NCI-H2171 (cell line): ENCODE results near the gene ADGRG3.
"Not testable (repeated sequence)": the region's sequence is repeated elsewhere in the genome, so short reads cannot be mapped to it uniquely, and the experiment has no call there.

Experiments
- DNase-seq: peaks from one replicate; lab custom pipeline; 2025; lab: John Stamatoyannopoulos, UW

The ADGRG3 gene

GRCh38 chr16:57663917-57664661 lies 4.0 kb upstream of the ADGRG3 start:
- DNase-seq, result no peak

DNA sequence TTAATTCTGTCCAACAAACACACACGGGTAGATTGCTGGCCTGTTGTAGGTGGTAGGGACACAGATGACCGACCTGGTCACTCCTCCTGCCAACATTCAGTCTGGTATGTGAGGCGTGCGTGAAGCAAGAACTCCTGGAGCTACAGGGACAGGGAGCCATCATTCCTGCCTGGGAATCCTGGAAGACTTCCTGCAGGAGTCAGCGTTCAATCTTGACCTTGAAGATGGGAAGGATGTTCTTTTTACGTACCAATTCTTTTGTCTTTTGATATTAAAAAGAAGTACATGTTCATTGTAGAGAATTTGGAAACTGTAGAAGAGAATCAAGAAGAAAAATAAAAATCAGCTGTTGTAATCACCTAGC lies 3.5 kb upstream of the ADGRG3 start:
- DNase-seq, result no peak

- DNase-seq, result no peak
Measured at GRCh38 chr16:57665541-57665940, 2.6 kb upstream of the ADGRG3 start.

- no peak for DNase-seq
Measured at GRCh38 chr16:57666353-57667047, 1.6 kb upstream of the ADGRG3 start.

GRCh38 chr16:57667048-57667525 lies 1.0 kb upstream of the ADGRG3 start:
- no peak for DNase-seq

DNA sequence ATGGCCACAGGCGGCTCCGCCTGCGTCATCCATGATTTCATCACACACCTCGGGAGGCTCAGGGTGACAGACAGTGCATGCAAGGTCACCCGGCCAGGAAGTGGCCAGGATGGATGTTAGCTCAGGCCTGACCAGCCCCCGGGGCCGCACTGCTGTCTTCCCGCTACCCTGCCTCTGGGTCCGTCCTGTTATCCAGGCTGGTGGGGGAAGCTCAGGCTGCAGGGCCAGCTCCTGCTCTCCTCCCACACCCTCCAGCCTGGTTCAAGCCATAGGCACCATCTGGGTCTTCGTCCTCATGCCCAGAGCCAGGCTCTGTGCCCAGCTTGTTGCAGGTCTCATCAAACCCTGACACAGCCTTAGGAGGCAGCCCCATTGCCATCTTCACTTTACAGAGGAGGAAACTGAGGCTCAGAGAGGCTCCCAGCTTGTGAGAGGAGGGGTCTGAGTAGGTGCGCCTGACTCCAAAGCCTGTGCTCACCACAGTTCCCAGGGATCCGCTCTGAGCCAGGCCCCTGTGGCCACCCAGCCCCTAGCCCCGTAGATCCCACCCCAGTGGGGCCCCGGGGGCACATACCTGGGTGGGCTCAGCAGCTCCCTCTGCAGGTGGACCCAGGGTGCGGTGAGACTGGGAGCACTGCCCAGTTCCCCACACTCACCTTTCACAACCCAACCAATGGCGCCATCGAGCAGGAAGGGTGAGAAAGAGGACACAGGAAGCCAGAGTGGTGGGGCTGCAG lies 412 bp upstream of the ADGRG3 start:
- DNase-seq, result no peak

DNA sequence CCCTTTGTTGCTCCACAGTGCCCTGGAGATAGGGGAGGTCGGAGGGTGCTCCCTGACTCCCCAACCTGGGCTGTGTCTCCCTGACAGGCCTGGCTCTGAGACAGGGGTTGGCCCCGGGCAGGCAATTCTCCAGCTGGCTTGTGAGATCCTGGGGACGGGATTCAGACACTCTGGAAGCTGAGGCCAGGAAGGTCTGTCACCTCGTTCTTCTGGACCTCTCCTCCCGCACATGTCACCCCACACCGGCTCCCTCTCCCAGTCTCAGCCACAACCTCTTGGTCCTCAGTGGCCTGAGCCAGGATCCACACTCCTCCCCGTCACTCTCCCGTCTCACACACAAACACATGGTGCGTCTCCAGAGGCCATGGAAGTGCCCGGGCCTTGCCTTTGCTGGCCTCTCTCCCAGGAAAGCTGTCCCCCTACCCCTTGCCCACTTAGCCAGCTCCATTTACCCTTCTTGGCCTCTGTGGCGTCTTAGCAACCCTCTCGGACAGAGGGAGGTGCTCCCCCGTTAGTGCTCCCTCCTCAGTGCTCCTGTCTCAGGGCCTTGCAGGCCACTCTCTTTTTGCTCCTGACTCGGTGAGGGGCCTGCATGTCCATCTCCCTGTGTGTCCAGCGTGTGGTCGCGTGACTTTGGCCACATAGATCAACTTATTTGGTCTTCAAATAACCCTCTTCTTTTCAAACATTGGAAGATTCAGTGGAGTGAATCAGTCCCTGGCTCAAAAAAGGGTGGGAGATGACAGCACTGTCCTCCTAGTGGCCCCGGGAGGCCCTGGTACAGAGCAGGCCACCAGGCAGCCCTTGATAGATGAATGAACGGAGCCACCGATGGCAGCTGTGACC lies 747 bp downstream of the ADGRG3 start:
- DNase-seq, result no peak

DNA sequence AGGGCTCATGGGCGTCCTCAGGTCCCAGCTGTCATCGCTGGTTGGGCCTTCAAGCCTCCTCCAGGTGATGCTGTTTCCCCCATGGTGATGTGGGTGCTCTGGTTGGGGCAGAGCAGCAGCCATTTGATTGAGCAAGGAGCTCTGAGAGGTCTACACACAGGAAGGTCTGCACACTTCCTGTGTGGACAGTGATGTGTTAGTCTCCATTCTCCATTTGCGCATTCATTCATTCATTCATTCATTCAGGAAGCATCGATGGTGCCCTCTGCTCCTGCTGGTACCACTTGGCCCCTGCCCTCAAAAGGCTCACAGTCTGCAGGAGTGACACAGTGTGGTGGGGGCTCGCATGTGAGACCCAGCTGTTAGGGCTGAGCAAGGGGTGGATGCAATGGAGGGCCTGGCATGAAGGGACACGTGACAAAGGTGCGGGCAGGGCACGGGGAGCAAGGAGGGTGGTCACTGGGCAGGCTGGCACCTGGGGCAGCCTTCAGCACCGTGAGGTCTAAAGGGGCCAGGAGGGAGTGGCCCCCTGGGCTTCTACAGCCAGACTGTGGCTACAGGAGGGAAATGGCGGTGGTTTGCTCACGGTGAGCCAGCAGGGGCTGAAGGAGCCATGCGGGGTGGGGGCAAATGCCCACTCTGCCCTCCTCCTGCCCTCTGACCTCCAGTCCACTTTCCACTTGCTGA lies 1.5 kb downstream of the ADGRG3 start:
- no peak for DNase-seq

- no peak for DNase-seq
Measured at GRCh38 chr16:57670196-57670595, 2.1 kb downstream of the ADGRG3 start.

GRCh38 chr16:57671451-57671850 lies 3.3 kb downstream of the ADGRG3 start:
- DNase-seq, result not testable (repeated sequence)

- no peak for DNase-seq
Measured at GRCh38 chr16:57672416-57672815, 4.3 kb downstream of the ADGRG3 start.

DNA sequence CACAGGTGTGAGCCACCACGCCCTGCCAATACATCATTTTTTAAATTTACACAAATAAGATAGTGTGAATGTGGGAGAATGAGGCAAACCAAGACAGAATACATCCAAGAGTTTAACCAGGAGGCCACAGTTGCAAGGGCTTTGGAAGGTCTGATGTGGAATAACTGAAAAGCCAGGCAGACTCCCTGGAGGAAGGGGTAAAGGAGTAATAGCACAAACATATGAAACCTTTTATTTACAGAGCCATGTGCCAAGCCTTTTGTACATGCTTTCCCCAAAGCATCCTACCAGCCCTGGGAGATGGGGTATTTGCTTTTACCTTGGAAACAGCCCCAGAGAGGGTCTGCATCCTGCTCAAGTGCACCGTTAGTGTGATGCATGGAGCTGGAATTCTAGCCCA lies 4.7 kb downstream of the ADGRG3 start:
- no peak for DNase-seq

DNA sequence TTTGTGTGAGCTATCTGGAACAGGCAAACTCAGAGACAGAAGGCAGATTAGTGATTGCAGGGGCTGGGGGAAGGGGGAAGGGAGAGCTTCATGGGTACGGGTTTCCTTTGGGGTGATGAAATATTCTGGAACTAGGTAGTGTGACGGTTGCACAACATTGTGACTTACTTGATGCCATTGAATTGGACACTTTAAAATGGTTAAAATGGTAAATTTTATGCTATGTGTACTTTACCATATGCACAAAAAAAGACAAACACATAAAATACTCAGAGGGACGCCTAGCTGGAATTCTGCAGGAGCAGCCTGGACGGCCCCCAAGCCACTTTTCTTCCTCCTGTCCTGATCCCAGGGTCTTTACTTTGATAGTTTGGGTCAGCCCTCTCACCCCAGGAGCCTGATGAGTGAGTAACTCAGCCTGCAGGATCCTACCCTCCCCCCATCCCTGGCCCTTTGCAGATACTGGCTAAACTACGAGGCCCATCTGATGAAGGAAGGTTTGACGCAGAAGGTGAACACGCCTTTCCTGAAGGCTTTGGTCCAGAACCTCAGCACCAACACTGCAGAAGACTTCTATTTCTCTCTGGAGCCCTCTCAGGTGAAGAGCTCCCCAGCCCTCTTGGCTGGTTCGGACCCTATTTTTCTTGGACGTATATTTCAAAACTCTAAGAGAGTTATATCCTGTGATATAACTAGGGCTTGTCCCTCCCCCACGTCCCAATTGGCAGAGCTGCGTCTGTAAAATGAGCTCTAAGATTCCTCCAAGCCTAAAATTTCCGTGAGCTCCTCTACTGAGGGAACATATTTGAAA lies 7.8 kb downstream of the ADGRG3 start:
- no peak for DNase-seq

DNA sequence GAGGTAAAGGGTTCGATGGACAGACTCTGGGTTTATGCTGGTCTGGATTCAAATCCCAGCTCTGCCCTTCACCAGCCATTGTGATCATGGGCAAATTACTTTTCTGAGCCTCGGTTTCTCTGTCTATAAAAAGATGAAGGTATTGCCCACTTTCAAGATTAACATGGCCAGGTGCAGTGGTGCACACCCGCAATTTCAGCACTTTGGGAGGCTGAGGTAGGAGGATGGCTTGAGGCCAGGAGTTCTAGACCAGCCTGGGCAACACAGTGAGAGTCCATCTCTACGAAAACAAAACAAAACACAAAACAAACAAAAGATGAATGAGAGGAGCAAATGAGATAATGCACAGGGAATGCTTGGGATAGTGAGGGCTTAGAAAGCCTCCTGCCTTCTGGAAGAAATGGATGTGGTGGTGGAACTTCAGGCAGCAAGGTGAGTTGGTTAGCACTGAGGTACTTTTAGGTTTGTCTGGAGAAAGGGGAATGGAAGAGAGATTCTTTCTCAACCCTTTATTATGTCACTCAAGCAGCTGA lies 8.5 kb downstream of the ADGRG3 start:
- DNase-seq, result no peak

DNA sequence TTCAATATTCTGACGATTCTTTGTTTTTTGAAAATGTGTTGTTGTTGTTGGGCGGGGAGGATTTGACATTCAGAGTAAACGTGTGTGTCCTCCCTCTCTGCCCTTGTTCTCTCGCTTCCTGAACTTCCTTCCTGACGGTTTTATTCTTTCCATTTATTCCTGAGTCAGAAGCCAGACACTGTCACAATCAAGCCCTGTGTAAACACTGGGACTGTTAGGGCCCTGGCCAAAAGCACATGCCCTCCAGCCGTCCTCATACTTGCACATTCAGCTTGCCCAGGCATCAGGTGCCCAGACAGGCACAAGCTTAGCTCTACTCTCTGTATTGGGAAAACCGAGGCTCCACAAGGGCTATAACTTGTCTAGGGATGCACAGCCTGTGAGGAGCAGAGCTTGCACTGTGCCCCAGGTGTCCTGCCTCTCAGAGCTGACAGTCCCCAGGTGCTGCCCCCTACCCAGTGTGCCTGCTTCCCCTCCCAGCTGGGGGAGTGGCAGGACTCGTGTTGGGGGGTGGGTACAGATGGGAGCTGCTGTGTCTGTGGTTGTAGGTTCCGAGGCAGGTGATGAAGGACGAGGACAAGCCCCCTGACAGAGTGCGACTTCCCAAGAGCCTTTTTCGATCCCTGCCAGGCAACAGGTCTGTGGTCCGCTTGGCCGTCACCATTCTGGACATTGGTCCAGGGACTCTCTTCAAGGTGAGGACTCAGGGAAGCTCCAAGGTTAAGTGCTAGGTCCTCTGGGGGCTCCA lies 9.7 kb downstream of the ADGRG3 start:
- no peak for DNase-seq

DNA sequence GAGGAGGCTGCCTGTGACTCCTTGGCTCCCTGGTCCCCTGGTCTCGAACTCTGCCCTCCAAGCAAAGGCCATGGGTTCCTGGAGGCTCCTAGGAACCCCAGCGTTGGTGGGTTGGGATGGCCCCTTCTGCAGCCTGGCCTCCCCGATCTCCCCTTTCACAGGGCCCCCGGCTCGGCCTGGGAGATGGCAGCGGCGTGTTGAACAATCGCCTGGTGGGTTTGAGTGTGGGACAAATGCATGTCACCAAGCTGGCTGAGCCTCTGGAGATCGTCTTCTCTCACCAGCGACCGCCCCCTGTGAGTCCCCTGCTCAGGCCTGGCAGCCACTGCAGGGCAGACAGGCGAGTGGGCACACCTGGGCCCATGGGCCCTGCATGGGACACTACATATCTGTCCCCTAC lies 10.9 kb downstream of the ADGRG3 start:
- DNase-seq, result no peak

DNA sequence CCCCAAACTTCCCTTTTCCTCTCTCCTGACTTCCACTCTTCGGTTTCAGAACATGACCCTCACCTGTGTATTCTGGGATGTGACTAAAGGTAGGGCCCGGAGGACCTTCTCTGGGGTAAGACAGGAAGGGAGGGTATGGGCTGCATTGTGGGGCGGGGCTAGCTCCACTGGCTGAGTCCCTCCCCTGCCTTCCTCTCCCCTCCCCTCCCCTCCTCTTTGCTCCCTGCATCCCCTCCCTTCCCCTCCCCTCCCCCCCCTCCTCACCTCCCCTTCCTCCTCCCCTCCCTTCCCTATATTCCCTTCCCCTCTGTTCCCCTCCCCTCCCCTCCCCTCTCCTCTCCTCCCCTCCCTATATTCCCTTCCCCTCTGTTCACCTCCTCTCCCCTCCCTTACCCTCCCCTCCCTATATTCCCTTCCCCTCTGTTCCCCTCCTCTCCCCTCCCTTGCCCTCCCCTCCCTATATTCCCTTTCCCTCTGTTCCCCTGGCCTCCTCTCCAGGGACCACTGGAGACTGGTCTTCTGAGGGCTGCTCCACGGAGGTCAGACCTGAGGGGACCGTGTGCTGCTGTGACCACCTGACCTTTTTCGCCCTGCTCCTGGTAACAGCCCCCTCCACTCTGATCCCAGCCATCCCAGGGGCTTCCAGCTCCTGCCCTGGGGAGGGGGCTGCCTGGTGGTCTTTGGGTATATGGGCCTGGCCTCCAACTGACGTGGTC lies 11.8 kb downstream of the ADGRG3 start:
- no peak for DNase-seq

GRCh38 chr16:57680842-57681375 lies 12.8 kb downstream of the ADGRG3 start:
- DNase-seq, result no peak
